NCI-H2107 treated with DMSO at 0.1 percent for 48 hours (cell line): ENCODE measurements around the gene ZBTB4.

Experiments
- DNase-seq: peaks from one replicate; lab custom pipeline; 2025; ENCODE audit not compliant: unreplicated experiment; lab: John Stamatoyannopoulos, UW

ZBTB4 gene

GRCh38 chr17:7441266-7441665 lies 38.2 kb downstream of the ZBTB4 start:
- DNase-seq: no peak

DNA sequence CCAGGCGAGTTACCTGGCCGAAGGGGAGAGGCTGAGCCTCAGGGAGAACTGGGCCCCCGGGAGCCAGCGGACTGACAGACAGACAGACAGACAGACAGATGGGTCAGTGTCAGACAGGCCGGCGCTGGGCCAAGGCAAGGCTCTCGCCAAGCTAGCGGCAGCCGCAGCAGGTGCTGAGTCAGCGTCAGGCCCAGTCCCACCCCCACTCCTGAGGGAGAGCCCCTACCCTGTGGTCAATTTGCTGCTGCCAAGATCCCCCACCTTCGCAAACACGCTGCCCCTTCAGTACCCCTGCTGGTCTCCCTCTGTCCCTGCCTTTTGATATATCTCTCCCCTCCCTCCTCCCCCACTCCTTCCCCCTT lies 38.6 kb downstream of the ZBTB4 start:
- no peak for DNase-seq

GRCh38 chr17:7440113-7440833 lies 39.2 kb downstream of the ZBTB4 start:
- DNase-seq: no peak

GRCh38 chr17:7439462-7440112 lies 39.8 kb downstream of the ZBTB4 start, which contains the start of gene FGF11:
Gene FGF11, plus strand, starts transcription at chr17:7439512. Its CDS starts 109 bp downstream, at chr17:7439621.
- DNase-seq: no peak

- DNase-seq: no peak
Measured at GRCh38 chr17:7438656-7439460, 40.6 kb downstream of the ZBTB4 start.

GRCh38 chr17:7437950-7438614 lies 41.3 kb downstream of the ZBTB4 start:
- no peak for DNase-seq

DNA sequence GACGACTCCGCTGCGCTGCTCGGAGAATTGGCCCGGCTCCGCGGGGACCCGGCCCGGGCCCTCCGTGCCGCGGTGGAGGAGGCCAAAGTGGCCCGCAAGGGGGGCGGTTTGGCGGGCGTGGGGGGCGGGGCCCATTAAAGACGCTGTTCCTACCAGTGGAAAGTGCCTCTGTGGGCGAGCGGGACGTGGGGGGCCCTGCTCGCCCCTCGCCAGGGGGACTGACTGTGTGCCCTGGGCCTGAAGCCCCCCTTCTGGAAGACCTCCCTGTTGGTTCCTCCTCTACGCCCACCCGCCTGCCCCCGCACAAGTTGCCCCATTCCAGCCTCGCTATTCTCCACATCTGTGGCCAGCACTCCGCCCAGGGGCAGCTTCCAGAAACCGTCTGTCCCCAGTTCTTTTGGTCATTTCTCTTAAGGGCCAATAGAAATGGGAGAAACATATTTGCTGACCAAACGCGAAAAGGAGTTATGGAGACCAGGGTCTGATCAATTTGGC lies 42.0 kb downstream of the ZBTB4 start:
- no peak for DNase-seq

GRCh38 chr17:7436556-7437368 lies 42.7 kb downstream of the ZBTB4 start:
- DNase-seq: peak; percentile 47

GRCh38 chr17:7435676-7436555 lies 43.5 kb downstream of the ZBTB4 start:
- DNase-seq: no peak

GRCh38 chr17:7432296-7432695 lies 47.1 kb downstream of the ZBTB4 start:
- no peak for DNase-seq

- no peak for DNase-seq
Measured at GRCh38 chr17:7431231-7431630, 48.2 kb downstream of the ZBTB4 start.

DNA sequence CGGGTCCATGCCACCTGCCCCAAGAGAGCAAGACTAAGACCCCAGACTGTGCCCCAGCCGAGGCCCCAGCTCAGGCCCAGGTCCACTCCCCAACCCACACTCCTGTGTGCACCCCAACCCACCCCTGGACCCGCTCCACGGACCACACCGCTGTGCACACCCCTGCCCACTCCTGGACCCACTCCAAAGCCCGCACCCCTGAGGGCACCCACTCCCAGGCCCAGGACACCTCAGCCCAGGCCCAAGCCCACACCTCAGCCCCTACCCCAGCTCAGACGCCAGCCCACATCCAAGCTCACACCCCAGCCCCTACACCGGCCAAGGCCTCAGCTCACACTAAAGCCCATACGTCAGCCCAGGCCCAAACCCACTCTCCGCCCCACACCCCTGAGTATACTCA lies 49.7 kb downstream of the ZBTB4 start:
- DNase-seq: no peak

GRCh38 chr17:7428557-7428956 lies 50.9 kb downstream of the ZBTB4 start, which contains the start of gene SPEM3:
Gene SPEM3, plus strand, starts transcription at chr17:7428857. Its CDS starts 46 bp downstream, at chr17:7428903.
- DNase-seq: no peak

DNA sequence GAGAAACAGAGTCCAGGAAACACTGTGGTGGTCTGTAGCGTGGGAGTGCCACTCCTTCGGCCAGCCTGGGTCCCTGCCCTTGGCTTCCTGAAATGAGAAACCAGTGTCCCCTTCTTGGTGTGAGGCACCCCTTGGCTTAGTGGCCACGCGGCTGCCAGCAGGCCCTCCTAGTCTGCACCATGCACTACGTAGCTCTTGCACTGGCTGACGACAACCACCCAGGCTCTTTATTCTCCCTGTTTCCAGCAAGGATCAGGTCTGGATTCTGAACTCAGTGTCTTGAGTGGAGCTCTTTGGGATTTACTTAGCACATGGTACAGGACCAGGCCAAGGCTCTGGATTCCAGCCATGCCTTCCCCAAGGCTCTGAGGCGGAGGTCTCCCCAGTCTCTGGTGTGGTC lies 51.9 kb downstream of the ZBTB4 start:
- DNase-seq: no peak

DNA sequence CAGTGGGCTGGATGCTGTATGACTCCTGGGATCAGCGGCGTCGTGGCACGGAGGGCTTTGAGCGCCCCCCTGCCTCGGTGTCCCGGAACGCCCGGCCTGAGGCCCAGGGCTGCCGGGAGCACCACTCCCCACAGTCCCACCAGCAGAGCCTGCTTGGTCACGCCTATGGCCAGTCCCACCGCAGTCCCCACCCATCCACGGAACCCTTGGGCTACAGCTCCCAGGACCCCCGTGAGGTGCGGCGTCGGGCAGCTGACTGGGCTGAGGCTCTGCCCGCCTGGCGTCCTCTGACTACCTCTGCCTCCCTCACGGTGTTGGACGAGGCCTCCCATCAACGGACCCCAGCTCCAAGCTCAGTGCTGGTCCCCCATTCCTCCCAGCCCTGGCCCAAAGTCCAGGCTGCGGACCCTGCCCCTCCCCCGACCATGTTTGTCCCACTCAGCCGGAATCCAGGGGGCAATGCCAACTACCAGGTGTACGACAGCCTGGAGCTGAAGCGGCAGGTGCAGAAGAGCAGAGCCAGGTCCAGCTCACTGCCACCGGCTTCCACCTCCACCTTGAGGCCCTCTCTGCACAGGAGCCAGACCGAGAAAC lies 52.4 kb downstream of the ZBTB4 start:
- no peak for DNase-seq

GRCh38 chr17:7426203-7426863 lies 53.1 kb downstream of the ZBTB4 start:
- DNase-seq: no peak

- DNase-seq: no peak
Measured at GRCh38 chr17:7425756-7426155, 53.7 kb downstream of the ZBTB4 start.

- DNase-seq: no peak
Measured at GRCh38 chr17:7425316-7425715, 54.1 kb downstream of the ZBTB4 start, which contains the start of gene SPEM2. Gene SPEM2, plus strand, starts transcription at chr17:7425616. Its CDS starts 73 bp downstream, at chr17:7425689.
